DMS53 treated with DMSO at 0.1 percent for 48 hours (cell line): Measurements from ENCODE around the gene CUL1.
A peak's percentile ranks its signal among the peaks of the same experiment; 100 is the strongest.

Experiments used
- DNase-seq: peaks from one replicate; lab custom pipeline; 2025; ENCODE audit not compliant: unreplicated experiment; lab: John Stamatoyannopoulos, UW

The CUL1 gene

DNA sequence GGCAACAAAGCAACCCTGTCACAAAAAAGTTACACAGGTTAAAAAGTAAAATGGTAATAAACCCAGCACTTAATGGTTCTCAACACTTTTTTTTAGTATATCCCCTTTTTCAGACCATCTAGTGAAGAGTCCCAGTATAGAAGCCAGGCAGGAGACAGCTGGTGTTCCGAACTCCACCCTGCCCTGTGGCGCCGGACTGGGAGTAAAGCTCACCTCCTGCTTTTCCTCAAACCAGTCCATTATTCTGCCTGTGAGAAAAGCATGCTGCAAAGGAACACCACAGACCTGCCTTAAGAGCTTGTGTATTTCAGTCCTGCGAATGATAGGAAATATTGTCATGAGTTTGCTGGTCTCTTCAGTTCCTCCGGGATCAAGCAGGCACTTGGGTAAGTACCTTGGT is 104.4 kb downstream of the CUL1 start:
- DNase-seq, result no peak

GRCh38 chr7:148804343-148805235 is 105.9 kb downstream of the CUL1 start:
- DNase-seq, result no peak

- DNase-seq, result no peak
Measured at GRCh38 chr7:148806187-148806586, 107.5 kb downstream of the CUL1 start.

DNA sequence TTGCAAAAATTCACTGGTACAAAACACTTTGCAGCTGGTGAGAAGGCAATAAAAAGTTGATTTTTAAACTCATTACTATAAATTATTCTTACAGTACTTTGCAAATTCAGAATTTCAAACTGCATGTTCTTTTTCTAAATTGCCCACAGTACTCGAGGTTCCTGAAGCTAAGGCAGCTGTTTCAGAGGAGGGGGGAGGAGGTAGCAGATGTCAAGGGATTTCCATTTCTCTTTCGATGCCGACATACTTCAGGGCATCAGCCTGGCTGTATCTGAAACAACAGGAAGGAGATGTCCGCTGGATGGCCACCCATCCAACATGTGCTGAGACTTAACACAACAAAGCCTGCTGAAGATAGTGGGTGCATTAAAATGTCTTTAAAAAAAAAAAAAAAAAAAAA is 108.7 kb downstream of the CUL1 start:
- no peak for DNase-seq

GRCh38 chr7:148809856-148810255 is 111.2 kb downstream of the CUL1 start:
- DNase-seq, result no peak

DNA sequence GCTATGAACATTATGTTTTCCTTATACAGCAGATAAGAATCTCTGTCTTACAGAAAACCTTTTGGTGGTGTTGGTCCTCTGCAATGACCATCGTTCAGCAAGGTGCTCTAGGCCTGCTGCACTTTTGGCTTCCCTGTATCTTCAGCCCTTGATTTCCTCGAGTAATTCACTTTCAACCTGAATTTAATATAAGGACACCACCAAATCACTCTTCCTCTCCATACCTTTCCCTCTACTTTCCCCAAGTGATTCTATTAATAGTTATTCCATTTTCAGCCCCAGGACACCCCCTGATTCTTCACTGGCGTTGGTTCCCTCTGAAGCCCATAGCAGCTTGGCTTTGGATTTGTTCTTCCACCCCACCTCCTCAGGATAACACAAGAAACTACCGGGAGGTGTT is 113.2 kb downstream of the CUL1 start:
- DNase-seq, result no peak

GRCh38 chr7:148813890-148814289 is 115.2 kb downstream of the CUL1 start:
- DNase-seq, result no peak

- DNase-seq, result no peak
Measured at GRCh38 chr7:148814922-148815559, 116.3 kb downstream of the CUL1 start.

DNA sequence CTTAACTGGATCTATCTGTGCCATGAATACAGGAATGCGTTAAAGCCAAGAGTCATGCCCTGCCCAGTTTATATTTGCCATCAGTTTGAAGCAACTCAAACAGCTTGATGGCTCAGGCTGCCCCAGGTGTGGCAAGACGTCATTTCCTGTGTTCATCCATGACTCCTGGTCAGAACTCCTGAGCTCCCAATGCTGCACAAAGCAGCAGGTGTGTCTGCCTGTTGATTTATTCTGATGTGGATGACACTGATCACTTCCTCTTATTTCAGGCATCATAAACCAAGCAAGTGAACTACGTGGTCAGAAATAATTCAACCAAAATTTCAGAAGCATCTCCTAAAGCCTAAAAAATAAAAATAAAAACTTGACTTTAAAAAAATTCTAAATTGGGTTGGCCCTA is 116.9 kb downstream of the CUL1 start:
- DNase-seq, result peak; percentile 74

DNA sequence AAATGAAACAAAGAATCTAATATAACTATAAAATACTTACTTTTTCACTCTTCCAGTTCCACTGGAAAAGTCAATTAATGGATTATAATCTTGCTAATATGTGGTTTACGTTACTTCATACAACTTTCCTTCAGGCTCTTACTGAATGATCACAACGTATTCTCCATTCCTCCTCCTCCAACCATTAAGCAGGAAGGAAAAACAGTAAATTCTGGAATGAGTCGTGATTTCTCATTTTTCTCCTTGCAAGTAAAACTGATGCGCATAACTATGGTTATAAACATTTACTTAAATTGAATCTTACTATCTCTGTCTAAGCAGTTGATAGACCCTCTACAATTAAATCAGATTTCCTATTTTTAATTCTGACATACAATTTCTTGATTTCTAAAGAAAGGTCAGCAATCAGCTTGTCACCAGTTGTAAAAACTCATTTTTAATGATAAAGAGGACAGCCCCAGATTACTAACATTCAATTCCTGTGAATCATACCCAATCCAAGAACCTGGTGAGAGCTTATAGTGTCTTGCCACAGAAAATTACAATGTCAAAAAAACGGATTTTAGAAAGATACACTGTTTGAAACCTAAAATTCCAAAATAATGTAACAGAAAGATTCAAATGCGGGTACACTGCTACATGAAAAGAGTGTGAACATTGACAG is 121.1 kb downstream of the CUL1 start:
- DNase-seq, result no peak

DNA sequence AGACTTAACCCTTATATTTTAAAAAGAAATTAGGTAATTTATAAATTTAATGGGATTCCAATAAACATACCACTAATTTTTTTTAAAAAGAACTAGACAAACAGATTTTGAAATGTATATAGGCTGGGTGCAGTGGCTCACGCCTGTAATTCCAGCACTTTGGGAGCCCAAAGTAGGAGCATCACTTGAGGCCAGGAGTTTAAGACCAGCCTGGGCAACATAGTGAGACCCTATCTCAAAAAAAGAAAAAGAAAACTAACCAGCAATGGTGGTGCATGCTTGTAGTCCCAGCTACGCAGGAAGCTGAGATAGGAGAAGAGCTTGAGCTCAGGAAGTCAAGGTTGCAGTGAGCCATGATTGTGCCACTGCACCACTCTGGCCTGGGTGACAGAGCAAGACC is 122.7 kb downstream of the CUL1 start:
- no peak for DNase-seq

- DNase-seq, result no peak
Measured at GRCh38 chr7:148824864-148825263, 126.2 kb downstream of the CUL1 start.

GRCh38 chr7:148825338-148825737 is 126.6 kb downstream of the CUL1 start:
- DNase-seq, result no peak

GRCh38 chr7:148828965-148829364 is 130.3 kb downstream of the CUL1 start:
- no peak for DNase-seq

DNA sequence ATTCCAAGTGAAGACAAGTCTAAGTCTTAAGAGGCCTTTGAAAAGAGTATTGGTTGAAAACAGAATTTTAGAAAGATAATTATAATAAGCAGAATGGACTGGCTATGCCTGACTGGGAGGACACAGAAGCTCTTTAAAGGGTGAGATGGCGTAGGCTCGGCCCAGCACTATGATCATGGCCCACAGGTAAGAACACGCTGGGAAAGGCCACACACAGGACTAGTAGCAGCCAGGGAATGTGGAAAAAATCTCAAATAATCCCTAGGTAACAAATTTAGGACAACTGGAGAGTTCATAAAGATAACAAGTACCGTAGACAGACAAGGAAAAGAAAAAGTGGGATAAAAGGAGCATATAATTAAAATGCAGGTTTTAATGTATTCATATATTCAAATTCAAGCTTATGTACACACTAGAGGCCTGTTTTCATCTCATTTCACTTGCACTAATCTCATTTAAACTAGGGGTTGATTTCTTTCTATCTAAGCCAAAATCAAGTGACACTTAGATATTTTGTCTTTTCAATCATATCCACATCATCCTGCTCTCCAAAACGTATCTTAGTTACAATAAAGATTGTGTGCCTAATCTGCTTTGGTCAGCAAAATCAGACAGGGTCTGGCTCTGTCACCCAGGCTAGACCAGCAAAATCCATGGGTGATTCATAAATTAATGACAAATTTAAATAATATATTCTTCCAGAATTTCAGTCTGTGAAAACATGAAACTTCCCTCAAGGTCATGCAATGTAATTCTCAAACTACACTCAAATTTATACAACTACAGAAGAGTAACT is 132.4 kb downstream of the CUL1 start:
- DNase-seq, result no peak

GRCh38 chr7:148831782-148832181 is 133.1 kb downstream of the CUL1 start:
- no peak for DNase-seq

GRCh38 chr7:148834605-148835004 is 135.9 kb downstream of the CUL1 start:
- no peak for DNase-seq

GRCh38 chr7:148835854-148836253 is 137.2 kb downstream of the CUL1 start:
- no peak for DNase-seq

DNA sequence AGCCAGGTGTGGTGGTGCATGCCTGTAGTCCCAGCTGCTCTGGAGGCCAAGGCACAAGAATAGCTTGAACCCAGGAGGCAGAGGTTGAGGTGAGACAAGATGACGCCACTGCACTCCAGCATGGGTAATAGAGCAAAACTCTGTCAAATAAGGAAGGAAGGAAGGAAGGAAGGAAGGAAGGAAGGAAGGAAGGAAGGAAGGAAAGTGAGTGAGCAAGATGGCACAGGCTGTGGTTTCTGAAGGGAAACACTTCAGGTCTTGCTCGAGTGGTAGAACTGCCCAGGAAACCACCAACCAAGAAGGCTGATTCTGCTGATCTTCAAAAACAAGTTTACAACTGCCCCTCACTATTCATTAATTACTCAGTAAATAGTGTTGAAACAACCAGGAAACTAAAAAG is 140.2 kb downstream of the CUL1 start:
- DNase-seq, result no peak

DNA sequence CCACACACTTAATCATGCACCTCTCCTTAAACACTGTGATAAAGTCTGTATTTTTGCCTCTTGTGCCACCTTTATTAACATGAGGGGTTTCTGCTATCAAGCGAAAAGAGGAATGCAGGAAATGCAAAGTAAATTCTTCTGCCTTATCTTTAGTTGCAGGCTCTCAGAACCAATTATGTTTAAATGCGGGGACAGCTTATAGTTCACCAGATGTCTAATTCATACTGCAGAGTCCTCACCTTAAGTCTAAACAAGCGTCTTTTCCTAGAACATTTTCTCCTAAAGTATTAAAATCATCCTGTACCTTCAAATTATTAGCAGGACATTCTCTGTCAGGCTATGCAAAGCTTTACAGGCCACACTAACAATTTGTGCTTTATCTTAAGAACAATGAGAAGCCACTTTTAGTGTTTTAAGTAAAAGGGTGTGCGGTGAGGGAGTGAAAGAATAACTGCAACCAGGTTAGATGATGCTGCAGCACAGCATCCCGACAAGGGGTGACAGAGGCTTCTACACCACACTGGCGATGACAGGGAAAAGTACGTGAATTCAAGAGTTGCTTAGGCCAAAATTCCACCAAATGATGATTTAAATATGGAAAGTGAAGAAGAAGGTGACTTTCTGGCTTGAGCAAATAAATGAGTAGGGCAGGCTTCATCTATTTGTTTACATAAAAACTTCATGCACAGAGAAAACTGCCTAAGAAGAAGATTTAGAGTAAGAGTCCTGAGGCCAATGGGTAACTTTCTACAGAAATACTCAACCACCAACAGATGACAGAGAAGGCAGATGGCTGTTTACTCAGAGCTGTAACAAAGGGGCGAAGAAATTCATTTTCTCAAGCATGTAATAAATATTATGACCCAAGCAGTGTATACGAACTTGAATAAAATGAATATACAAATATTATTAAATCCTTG is 149.4 kb downstream of the CUL1 start:
- no peak for DNase-seq
